Esophagus muscularis mucosa (tissue), 4 donors: ENCODE results near the gene MAN1C1.

Experiments
- CTCF ChIP-seq, 3 experiments: fragments of 200-600 bp in 2 of 3; fragments of 450-650 bp in 1 of 3; sonication (generic) in 2 of 3; IDR thresholded peaks; one replicate each; pipeline ENCODE4 v1.5.1; 2017 to 2019; ENCODE audit warnings: antibody characterized with exemption in 3 of 3, mild to moderate bottlenecking in 2 of 3, moderate library complexity in 1 of 3
- EP300 ChIP-seq: sonication (generic); formaldehyde crosslinking; IDR thresholded peaks from one replicate; pipeline ENCODE4 v1.6.1; 2017; ENCODE audit warnings: antibody characterized with exemption
- POLR2A ChIP-seq: fragments of 450-650 bp; IDR thresholded peaks from one replicate; pipeline ENCODE4 v1.6.1; 2017; ENCODE audit warnings: antibody characterized with exemption, moderate library complexity, mild to moderate bottlenecking, low read depth
- POLR2AphosphoS5 ChIP-seq, 2 donors: sonication (generic); formaldehyde crosslinking; IDR thresholded peaks; one replicate each; pipeline ENCODE4 v1.6.1; 2017; ENCODE audit warnings: antibody characterized with exemption in 2 of 2

- TF ChIP-seq CTCF (IDR thresholded peaks at IDR 0.05) (no peak), POLR2AphosphoS5 (IDR thresholded peaks at IDR 0.05) (no peak), POLR2A (no peak), EP300 (no peak)
Measured at GRCh38 chr1:25718732-25719131, 102.1 kb downstream of the MAN1C1 start.
